A549 (cell line): Measurements from ENCODE around the gene FUOM.

Source experiments
- CTCF ChIP-seq: fragments of >200 bp; sonication (Bioruptor Twin); formaldehyde crosslinking; IDR thresholded peaks from 3 replicates; pipeline ENCODE4 v1.5.1; 2016
- EP300 ChIP-seq, 2 experiments: fragments of >200 bp; sonication (Bioruptor Twin); formaldehyde crosslinking; IDR thresholded peaks; 2 replicates in 1 of 2; 3 replicates in 1 of 2; pipeline ENCODE4 v1.6.1; 2016 to 2017
- POLR2A ChIP-seq: IDR thresholded peaks from 2 replicates; pipeline ENCODE4 v1.6.1; 2012; ENCODE audit warnings: mild to moderate bottlenecking, low read length

GRCh38 chr10:133366130-133366478 lies 8.3 kb upstream of the FUOM start:
- TF ChIP-seq POLR2A (no peak), EP300 (IDR thresholded peaks at IDR 0.05) (no peak), CTCF (no peak)
